Fibroblast of pulmonary artery (primary cell): ENCODE measurements around the gene FRG2.

Experiments used
- DNase-seq: peaks from one replicate; pipeline ENCODE4 v3.0.0-alpha.2; 2010; ENCODE audit warnings: low read depth
- H3K4me3 ChIP-seq: replicated peaks from 2 replicates; pipeline ENCODE4 v1.5.1; 2011; ENCODE audit warnings: low read depth, mild to moderate bottlenecking, control low read depth, low read length, moderate library complexity
- TF ChIP-seq, protein P1 (sequence below): IDR thresholded peaks from 2 replicates; pipeline ENCODE4 v1.5.1; 2011; ENCODE audit warnings: mild to moderate bottlenecking, control low read depth, low read length, inconsistent platforms; ENCODE audit errors: missing control alignments

FRG2 gene

DNA sequence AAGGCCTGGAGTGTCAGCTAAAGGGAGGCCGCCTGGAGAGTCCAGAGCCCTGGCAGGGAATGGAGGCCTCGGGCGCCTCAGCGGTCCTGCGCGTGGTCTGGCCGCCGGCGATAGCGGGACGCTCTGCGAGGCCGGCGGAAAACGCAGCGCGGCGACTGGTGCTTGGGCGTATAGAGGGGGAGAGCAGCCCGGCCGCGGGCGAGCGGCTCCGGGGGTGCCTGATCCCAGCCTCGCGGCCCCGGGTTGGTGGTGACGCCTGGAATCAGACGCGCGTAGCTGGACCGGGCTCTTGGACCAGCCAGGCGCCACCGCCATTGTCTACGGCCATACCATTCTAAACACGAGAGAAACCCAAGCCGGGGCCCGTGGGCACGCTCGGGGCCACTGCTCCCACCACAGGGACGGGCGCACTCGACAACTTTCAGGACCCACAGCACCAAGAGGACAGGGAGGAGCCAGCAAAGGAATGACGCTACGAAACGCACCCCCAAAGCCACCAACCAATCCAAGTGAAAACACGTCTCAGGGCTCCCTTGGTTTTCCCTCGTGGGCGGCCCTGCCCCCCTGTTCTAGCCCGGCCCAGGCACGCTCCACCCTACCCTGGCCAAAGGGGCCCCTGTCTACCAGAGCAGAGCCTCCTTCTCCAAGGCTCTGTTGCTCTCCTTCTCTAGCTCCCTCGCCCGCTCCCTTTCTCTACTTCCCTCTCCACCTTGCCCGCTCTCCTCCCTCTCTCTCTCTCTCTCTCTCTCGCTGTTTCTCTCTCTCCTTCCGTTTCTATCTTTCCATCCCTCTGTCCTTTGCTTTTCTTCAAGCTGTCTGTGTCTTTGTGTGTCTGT, 7.8 kb downstream of the FRG2 start:
- TF ChIP-seq, protein P1, sequence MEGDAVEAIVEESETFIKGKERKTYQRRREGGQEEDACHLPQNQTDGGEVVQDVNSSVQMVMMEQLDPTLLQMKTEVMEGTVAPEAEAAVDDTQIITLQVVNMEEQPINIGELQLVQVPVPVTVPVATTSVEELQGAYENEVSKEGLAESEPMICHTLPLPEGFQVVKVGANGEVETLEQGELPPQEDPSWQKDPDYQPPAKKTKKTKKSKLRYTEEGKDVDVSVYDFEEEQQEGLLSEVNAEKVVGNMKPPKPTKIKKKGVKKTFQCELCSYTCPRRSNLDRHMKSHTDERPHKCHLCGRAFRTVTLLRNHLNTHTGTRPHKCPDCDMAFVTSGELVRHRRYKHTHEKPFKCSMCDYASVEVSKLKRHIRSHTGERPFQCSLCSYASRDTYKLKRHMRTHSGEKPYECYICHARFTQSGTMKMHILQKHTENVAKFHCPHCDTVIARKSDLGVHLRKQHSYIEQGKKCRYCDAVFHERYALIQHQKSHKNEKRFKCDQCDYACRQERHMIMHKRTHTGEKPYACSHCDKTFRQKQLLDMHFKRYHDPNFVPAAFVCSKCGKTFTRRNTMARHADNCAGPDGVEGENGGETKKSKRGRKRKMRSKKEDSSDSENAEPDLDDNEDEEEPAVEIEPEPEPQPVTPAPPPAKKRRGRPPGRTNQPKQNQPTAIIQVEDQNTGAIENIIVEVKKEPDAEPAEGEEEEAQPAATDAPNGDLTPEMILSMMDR: no peak
- no peak for DNase-seq
- H3K4me3 ChIP-seq: no peak overlapping the region

DNA sequence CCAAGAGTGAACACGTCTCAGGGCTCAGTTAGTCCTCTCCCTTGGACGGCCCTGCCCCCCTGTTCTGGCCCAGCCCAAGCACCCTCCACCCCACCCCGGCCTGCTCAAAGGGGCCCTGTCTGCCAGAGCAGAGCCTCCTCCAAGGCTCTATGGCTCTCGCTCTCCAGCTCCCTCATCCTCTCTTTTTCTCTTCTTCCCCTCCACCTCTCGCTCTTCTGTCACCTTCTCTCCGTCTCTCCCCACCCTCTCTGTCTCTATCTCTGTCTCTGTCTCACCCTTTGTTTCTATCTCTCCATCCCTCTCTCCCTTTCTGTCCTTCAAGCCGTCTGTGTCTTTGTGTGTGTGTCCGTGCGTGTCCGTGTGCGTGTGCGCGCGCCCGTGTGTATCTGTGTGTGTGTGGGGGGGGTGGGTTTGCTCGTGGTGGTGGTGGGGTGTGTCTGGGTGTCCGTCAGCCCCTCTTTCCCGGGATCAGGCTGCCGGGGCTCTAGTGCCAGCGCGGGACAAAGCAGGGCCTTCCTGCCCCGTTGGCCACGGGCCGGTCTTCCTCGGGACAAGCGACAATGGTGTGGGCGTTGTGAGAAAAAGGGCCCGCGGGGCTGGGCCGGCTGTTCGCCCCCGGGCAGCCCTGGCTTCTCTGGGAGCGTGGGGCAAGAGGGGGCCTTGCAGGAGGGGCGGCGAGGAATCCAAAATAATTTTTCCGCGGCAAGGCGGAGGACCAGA, 8.7 kb downstream of the FRG2 start:
- H3K4me3 ChIP-seq: no peak overlapping the region
- TF ChIP-seq, protein P1: no peak
- no peak for DNase-seq

DNA sequence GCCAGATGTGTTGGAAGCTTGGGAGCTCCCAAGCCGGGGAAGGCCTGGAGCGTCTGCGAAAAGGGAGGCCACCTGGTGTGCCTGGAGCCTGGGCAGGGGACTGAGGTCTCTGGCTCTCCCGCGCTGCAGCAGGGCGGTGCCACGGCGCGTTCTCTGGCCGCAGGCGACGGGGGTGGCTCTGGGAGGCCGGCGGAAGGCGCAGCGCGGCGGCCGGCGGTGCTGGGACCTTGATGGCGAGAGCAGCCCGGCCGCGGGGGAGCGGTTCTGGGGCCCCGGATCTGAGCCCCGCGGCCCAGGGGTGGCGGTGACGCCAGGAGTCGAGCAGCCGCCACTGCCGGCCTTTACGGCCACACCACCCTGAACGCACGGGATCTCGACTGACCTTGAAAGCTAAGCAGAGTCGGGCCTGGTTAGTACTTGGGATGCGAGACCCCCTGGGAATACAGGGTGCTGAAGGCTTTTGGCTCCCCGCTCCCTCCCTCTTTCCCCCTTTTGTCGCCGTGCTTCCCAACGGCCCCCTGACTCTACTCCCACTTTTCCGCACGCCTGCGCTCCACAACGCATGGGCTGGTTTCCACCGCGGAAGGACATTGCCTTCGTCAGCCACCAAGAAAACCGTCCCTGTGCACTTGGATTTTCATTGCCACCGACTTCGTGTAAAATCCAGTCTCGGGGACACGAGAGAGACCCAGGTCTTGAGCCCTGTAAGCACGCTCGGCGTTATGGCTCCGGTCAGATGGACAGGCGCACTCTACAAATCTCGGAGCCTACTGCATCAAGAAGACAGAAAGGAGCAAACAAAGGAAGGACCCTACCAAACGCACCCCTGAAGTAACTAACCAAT, 9.5 kb downstream of the FRG2 start:
- H3K4me3 ChIP-seq: no peak overlapping the region
- no peak for DNase-seq
- TF ChIP-seq, protein P1: no peak

DNA sequence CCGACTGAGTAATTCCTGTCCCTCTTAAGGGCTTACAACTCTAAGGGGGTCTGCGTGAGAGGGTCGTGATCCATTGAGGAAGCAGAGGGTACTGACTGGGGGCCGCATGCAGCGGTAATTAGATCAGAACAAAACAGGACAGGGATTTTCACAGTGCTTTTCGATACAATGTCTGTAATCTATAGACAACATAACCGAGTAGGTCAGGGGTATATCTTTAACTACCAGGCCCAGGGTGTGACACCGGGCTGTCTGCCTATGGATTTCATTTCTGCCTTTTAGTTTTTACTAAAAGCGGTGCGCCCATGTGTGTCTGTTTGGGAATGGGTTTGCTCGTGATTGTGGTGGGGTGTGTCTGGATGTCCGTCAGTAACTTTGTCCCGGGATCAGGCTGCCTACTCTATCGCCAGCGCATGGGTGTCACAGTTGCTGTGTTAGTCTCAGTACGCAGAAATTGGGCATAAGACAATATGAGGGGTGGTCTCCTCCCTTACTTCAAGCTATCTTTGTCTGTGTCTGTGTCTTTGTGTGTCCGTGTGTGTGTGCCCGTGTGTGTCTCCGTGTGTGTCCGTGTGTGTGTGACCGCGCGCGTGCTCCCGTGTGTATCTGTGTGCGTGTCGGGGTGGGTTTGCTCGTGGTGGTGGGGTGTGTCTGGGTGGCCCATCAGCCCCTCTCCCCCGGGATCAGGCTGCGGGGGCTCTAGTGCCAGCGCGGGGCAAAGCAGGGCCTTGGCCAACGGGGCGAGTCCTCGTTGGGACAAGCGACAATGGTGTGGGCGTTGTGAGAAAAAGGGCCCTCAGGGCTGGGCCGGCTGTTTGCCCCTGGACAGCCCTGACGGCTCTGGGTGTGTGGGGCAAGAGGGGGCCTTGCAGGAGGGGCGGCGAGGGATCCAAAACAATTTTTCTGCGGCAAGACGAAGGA, 10.4 kb downstream of the FRG2 start:
- TF ChIP-seq, protein P1: no peak
- no peak overlapping the region for H3K4me3 ChIP-seq
- no peak for DNase-seq

DNA sequence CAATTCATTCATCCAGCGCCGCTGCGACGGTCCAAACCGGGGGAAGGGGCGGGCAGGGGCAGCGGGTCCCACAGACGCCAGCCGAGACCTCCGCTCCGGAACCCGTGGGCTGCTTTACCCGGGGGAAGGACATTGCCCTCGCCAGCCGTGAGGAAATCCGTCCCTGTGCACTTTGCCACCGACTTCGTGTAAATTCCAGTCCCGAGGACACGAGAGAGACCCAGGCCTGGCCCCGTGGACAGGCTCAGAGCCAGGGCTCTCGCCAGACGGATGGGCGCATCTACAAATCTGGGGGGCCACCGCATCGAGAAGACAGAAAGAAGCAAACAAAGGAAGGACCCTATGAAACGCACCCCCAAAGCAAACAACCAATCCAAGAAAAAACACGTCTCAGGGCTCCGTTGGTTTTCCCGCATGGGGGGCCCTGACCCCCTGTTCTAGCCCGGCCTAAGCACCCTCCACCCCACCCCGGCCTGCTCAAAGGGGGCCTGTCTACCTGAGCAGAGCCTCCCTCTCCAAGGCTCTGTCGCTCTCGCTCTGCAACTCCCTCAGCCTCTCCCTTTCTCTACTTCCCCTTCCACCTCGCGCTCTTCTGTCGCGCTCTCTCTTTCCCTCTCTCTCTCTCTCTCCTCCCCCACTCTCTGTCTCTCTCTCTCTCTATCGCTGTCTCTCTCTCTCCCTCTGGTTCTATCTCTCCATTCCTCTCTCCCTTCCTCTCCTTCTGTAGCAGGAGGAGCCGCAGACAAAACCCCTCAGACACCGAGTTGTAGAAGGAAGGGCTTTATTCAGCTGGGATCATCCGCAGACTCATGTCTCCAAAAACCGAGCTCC, 11.3 kb downstream of the FRG2 start:
- no peak overlapping the region for H3K4me3 ChIP-seq
- no peak for DNase-seq
- TF ChIP-seq, protein P1: no peak
